PC-3 (cell line): ENCODE data around the gene TSGA10. TPM values are rescaled to one million over a fixed set of nuclear protein-coding genes. Genes with fewer than 3 reads are reported as not detected.

Source experiments
- ATAC-seq: fragments of 200-7000 bp; cut with Tn5 transposase; 2 replicates; pipeline ENCODE4 v1.9.1; 2020; ENCODE audit warnings: mild to moderate bottlenecking, moderate library complexity
- BruUV-seq: library from RNA; stranded (reverse); fragments of 400-500 nt; replicated peaks from 2 replicates; lab custom pipeline; 2021; lab: Mats Ljungman, UMichigan
- CTCF ChIA-PET: fragments of 300-600 bp; sonication (Branson Sonifier 250); formaldehyde crosslinking; loops from one replicate; lab custom pipeline; 2022; ENCODE audit warnings: antibody characterized with exemption; lab: Charles Lee
- POLR2A ChIA-PET: fragments of 300-600 bp; sonication (Branson Sonifier 250); formaldehyde crosslinking; loops from one replicate; lab custom pipeline; 2022; ENCODE audit warnings: antibody characterized with exemption; ENCODE audit not compliant: unreplicated experiment; lab: Charles Lee
- DNase-seq: peaks from one replicate; pipeline ENCODE4 v3.0.0-alpha.2; 2015
- H2AFZ ChIP-seq: fragments of 300-600 bp; sonication (generic); 2 replicates; pipeline ENCODE4 v1.6.0; 2016; ENCODE audit warnings: antibody characterized with exemption, low read length
- H3F3A ChIP-seq: fragments of 300-600 bp; sonication (generic); one replicate; pipeline ENCODE4 v1.6.0; 2017; ENCODE audit warnings: antibody characterized with exemption, low read length, control low read depth, mild to moderate bottlenecking; ENCODE audit not compliant: unreplicated experiment
- H3K27ac ChIP-seq: fragments of 300-600 bp; sonication (generic); 2 replicates; pipeline ENCODE4 v1.5.1; 2016; ENCODE audit warnings: mild to moderate bottlenecking, low read length
- H3K27me3 ChIP-seq: fragments of 300-600 bp; sonication (generic); 2 replicates; pipeline ENCODE4 v1.6.1; 2016; ENCODE audit warnings: low read length, mixed read lengths
- H3K36me3 ChIP-seq: fragments of 300-600 bp; sonication (generic); 2 replicates; pipeline ENCODE4 v1.6.1; 2016; ENCODE audit warnings: low read depth, mixed run types, low read length, mixed read lengths
- H3K4me1 ChIP-seq: fragments of 300-600 bp; sonication (generic); 2 replicates; pipeline ENCODE4 v1.5.1; 2016; ENCODE audit warnings: low read length; ENCODE audit not compliant: insufficient read depth
- H3K4me2 ChIP-seq: fragments of 300-600 bp; sonication (generic); 2 replicates; pipeline ENCODE4 v1.6.0; 2016; ENCODE audit warnings: low read length
- H3K4me3 ChIP-seq: fragments of 300-600 bp; sonication (generic); 2 replicates; pipeline ENCODE4 v1.5.1; 2016; ENCODE audit warnings: mild to moderate bottlenecking, low read length, mixed read lengths
- H3K79me2 ChIP-seq: fragments of 300-600 bp; sonication (generic); 2 replicates; pipeline ENCODE4 v1.6.1; 2017; ENCODE audit warnings: low read length, mixed read lengths
- H3K9ac ChIP-seq: fragments of 300-600 bp; sonication (generic); 2 replicates; pipeline ENCODE4 v1.6.0; 2016; ENCODE audit warnings: mild to moderate bottlenecking, low read length
- H3K9me2 ChIP-seq: fragments of 300-600 bp; sonication (generic); replicated peaks from 2 replicates; pipeline ENCODE4 v1.6.1; 2016; ENCODE audit warnings: mixed run types, low read length, mixed read lengths
- H3K9me3 ChIP-seq: fragments of 300-600 bp; sonication (generic); 2 replicates; pipeline ENCODE4 v1.6.1; 2016; ENCODE audit warnings: low read length, mixed read lengths
- H4K20me1 ChIP-seq: fragments of 300-600 bp; sonication (generic); 2 replicates; pipeline ENCODE4 v1.6.1; 2016; ENCODE audit warnings: low read length, mixed read lengths
- EZH2 ChIP-seq: fragments of 300-600 bp; sonication (generic); IDR thresholded peaks from one replicate; pipeline ENCODE4 v1.6.1; 2017; ENCODE audit warnings: antibody characterized with exemption, mild to moderate bottlenecking, low read length; ENCODE audit not compliant: unreplicated experiment
- EZH2phosphoT487 ChIP-seq: fragments of 300-600 bp; sonication (generic); IDR thresholded peaks from 2 replicates; pipeline ENCODE4 v1.6.1; 2018; ENCODE audit warnings: mild to moderate bottlenecking, antibody characterized with exemption, low read length, borderline replicate concordance
- intact Hi-C: fragments of 100-400 bp; cut with micrococcal nuclease; formaldehyde crosslinking; loops from 2 replicates; pipeline ENCODE4 v1.9.0; 2023
- total RNA-seq: library from RNA; depleted of rRNA; stranded (reverse); fragments of >200 nt; gene quantifications from 2 replicates; pipeline ENCODE4 v1.2.3, GENCODE V29; 2014
- TF ChIP-seq, protein P1 (sequence below): fragments of 300-600 bp; sonication (generic); conservative IDR thresholded peaks from 2 replicates; pipeline ENCODE4 v1.5.1; 2017; ENCODE audit warnings: antibody characterized with exemption, low read depth, mild to moderate bottlenecking, low read length

Gene TSGA10
- total RNA-seq, 1 experiment from 2014 or later: 8.9 TPM

- Histone ChIP-seq H4K20me1 (no peaks in the 10 kb centered on the region), H3K27ac (no peak overlapping the region), H3K36me3 (no peaks in the 10 kb centered on the region), H2AFZ (no peak overlapping the region), H3F3A (no peaks in the 10 kb centered on the region), H3K9me3 (no peaks in the 10 kb centered on the region), H3K4me1 (no peaks in the 10 kb centered on the region), H3K9ac (no peak overlapping the region), H3K27me3 (no peaks in the 10 kb centered on the region), H3K9me2 (no peaks in the 10 kb centered on the region), H3K4me2 (no peak overlapping the region), H3K4me3 (no peak overlapping the region), H3K79me2 (no peaks in the 10 kb centered on the region)
- POLR2A ChIA-PET: no interaction called here
- DNase-seq (no peak), ATAC-seq (no peak)
- intact Hi-C loops: no loop called here
- no TSS peak for BruUV-seq
- CTCF ChIA-PET: no interaction called here
- TF ChIP-seq, protein P1, sequence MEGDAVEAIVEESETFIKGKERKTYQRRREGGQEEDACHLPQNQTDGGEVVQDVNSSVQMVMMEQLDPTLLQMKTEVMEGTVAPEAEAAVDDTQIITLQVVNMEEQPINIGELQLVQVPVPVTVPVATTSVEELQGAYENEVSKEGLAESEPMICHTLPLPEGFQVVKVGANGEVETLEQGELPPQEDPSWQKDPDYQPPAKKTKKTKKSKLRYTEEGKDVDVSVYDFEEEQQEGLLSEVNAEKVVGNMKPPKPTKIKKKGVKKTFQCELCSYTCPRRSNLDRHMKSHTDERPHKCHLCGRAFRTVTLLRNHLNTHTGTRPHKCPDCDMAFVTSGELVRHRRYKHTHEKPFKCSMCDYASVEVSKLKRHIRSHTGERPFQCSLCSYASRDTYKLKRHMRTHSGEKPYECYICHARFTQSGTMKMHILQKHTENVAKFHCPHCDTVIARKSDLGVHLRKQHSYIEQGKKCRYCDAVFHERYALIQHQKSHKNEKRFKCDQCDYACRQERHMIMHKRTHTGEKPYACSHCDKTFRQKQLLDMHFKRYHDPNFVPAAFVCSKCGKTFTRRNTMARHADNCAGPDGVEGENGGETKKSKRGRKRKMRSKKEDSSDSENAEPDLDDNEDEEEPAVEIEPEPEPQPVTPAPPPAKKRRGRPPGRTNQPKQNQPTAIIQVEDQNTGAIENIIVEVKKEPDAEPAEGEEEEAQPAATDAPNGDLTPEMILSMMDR: no peak
- no peak for TF ChIP-seq EZH2
- TF ChIP-seq EZH2phosphoT487: no peak
Observed at GRCh38 chr2:99072551-99072950, 82.2 kb downstream of the TSGA10 start.

DNA sequence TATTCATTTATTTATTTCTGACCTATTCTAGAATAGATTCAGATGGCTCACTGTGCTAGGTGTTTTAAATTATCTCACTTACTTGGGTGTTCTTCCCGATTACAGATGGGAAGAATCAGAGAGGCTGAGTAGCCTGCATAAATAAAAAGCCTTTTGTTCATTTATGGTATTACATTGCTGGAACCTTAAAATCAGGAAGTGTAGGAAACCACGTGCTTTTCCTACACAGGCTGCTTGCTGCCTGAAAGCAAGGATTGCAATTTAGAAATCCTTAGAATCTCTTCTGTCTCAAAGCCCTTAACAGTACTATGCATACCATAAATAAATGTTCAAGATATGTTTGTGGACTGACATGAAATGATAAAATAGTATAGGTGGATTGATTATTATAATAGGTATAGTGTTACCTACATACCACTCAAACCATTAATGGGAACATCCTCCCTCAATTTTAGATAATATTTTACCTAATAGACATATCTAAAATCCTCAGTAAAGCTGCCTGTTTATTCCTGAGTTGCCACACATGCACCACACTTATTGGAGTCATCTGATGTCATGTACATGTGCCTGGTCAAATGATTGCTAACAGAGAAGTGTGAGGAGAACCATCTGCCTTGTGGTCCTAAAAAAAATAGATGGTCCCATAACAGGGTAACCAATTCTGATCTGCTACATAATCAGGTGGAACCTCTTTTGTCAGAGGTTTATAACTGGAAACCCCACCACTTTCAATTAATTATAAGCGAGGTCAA lies 86.7 kb downstream of the TSGA10 start:
- ATAC-seq (no peak), DNase-seq (no peak)
- no peaks in the 10 kb centered on the region for H3K27me3 ChIP-seq
- no peaks in the 10 kb centered on the region for H3K9me3 ChIP-seq
- BruUV-seq: no TSS peak
- no peaks in the 10 kb centered on the region for H3K79me2 ChIP-seq
- H3K4me1 ChIP-seq: no peaks in the 10 kb centered on the region
- intact Hi-C loops: loop anchor here (5.0 kb wide), 1 partner anchor 336 kb away; the partner anchor contains the start of gene MGAT4A
- H3K27ac ChIP-seq: no peak overlapping the region
- POLR2A ChIA-PET: no interaction called here
- H4K20me1 ChIP-seq: no peaks in the 10 kb centered on the region
- no peak overlapping the region for H3K4me3 ChIP-seq
- H3K36me3 ChIP-seq: no peaks in the 10 kb centered on the region
- CTCF ChIA-PET: no interaction called here
- no peak overlapping the region for H3K4me2 ChIP-seq
- H2AFZ ChIP-seq: no peak overlapping the region
- TF ChIP-seq EZH2 (no peak), EZH2phosphoT487 (no peak)
- TF ChIP-seq, protein P1: no peak
- no peaks in the 10 kb centered on the region for H3K9me2 ChIP-seq
- no peak overlapping the region for H3K9ac ChIP-seq
- H3F3A ChIP-seq: no peaks in the 10 kb centered on the region
